Measurements from ENCODE around the gene KRT13. TPM values are rescaled to one million over a fixed set of nuclear protein-coding genes. Genes with fewer than 3 reads are reported as not detected.

KRT13 gene
- total RNA-seq, 1 experiment from 2014 or later: 45.7 TPM

DNA sequence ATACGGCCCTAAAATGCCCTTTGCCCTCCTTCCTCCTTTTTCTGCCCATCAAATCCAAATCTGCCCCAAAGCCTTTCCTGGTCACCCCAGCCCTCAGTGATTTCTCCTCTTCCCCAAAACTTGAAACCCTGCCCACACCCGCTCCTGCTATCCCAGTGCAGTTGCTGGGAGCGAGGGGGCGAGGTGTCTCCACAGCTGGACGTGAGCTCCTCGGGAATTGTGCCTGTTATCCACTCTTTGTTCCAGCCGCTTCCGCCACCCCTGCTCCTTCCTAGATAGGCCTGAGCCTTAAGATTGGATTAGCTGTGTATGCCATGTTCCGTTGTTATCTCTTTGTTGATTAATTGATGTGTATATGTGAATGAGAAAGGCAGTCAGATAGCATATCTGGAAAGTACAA lies 21.9 kb downstream of the KRT13 start:
- no TSS peak for BruUV-seq (replicated peaks)

DNA sequence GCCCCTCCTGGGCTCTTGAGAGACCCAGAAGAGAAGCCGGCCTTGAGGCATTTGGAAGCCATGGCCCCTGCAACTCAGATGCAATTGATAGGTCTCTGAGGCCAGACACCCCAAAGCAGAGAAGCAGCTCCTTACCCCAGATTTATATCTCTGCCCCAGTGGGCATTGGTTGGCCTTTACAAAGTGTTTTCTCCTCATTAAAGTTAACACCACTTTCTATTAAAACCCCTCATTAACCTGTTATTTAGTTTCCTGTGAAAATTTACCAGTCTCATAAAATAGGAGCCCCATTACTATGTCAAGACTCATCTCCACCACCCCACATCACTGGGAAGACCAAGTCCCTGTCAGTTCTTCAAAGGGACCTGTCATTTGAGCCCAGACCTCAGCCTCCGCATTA lies 24.4 kb downstream of the KRT13 start, which contains the start of gene KRT35:
Gene KRT35 (minus strand): TSS at position 116 of the 400 bp plus-strand sequence. CDS start 54 bp downstream, at position 62.
- CTCF ChIA-PET: interaction anchor here (0.6 kb wide), 2 partner anchors 9 to 712 kb away, joined by 4 to 7 read pairs; no protein-coding TSS in a partner anchor
- intact Hi-C loops (cut with micrococcal nuclease; ENCODE audit: unreplicated experiment): no loop called here
- H3K27me3 Mint-ChIP-seq (ENCODE audit: unreplicated experiment): no peaks in the 10 kb centered on the region

More for the DNA sequence above, 21.9 kb downstream of the KRT13 start:
- TF ChIP-seq, protein P1, sequence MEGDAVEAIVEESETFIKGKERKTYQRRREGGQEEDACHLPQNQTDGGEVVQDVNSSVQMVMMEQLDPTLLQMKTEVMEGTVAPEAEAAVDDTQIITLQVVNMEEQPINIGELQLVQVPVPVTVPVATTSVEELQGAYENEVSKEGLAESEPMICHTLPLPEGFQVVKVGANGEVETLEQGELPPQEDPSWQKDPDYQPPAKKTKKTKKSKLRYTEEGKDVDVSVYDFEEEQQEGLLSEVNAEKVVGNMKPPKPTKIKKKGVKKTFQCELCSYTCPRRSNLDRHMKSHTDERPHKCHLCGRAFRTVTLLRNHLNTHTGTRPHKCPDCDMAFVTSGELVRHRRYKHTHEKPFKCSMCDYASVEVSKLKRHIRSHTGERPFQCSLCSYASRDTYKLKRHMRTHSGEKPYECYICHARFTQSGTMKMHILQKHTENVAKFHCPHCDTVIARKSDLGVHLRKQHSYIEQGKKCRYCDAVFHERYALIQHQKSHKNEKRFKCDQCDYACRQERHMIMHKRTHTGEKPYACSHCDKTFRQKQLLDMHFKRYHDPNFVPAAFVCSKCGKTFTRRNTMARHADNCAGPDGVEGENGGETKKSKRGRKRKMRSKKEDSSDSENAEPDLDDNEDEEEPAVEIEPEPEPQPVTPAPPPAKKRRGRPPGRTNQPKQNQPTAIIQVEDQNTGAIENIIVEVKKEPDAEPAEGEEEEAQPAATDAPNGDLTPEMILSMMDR (IDR thresholded peaks at IDR 0.05; ENCODE audit: unreplicated experiment): no peak
- Mint-ChIP-seq H3K4me3 (ENCODE audit: low read depth, unreplicated experiment) (no peak overlapping the region), H3K27me3 (ENCODE audit: unreplicated experiment) (no peaks in the 10 kb centered on the region), H3K4me1 (ENCODE audit: low read depth, unreplicated experiment) (no peaks in the 10 kb centered on the region), H3K36me3 (ENCODE audit: insufficient read depth, unreplicated experiment) (no peaks in the 10 kb centered on the region), H3K9me3 (ENCODE audit: low read depth, unreplicated experiment) (no peaks in the 10 kb centered on the region), H3K27ac (ENCODE audit: unreplicated experiment) (no peak overlapping the region)
- intact Hi-C loops (cut with micrococcal nuclease; ENCODE audit: unreplicated experiment): no loop called here
- no peak for DNase-seq
- CTCF ChIA-PET: interaction anchor here (0.5 kb wide), 1 partner anchor 533 kb away, joined by 14 read pairs; no protein-coding TSS in a partner anchor

DNA sequence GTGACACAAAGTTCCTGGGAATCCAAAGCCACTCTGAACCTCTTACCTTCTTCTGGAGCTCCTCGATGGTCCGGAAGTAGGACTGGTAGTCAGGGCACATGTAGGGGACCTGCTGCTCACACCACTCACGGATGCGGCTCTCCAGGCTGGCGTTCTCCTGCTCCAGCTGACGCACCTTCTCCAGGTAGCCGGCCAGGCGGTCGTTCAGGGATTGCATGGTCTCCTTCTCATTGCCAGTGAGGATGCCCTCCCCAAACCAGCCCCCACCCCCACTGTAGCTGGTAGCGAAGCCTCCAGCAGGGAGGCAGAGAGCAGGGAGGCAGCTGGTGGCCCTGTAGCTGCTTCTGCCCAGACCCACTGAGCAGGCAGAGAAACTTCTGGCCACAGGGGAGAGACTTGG lies 24.8 kb downstream of the KRT13 start:
- no peaks in the 10 kb centered on the region for H3K9me3 Mint-ChIP-seq (ENCODE audit: low read depth, unreplicated experiment)
- no peak overlapping the region for H3K27ac Mint-ChIP-seq (ENCODE audit: unreplicated experiment)
- CTCF ChIA-PET: interaction anchor here (0.6 to 1.2 kb wide), 2 partner anchors 9 to 10 kb away, joined by 3 to 4 read pairs; no protein-coding TSS in a partner anchor
- intact Hi-C loops (cut with micrococcal nuclease; ENCODE audit: unreplicated experiment): no loop called here
- no peak for DNase-seq
- BruUV-seq (replicated peaks): no TSS peak
- H3K4me1 Mint-ChIP-seq (ENCODE audit: low read depth, unreplicated experiment): no peaks in the 10 kb centered on the region
- H3K27me3 Mint-ChIP-seq (ENCODE audit: unreplicated experiment): no peaks in the 10 kb centered on the region
- TF ChIP-seq, protein P1 (IDR thresholded peaks at IDR 0.05; ENCODE audit: unreplicated experiment): no peak
- no peak overlapping the region for H3K4me3 Mint-ChIP-seq (ENCODE audit: low read depth, unreplicated experiment)
- no peaks in the 10 kb centered on the region for H3K36me3 Mint-ChIP-seq (ENCODE audit: insufficient read depth, unreplicated experiment)

More for the DNA sequence above, 24.4 kb downstream of the KRT13 start, which contains the start of gene KRT35:
- no TSS peak for BruUV-seq (replicated peaks)
- Mint-ChIP-seq H3K9me3 (ENCODE audit: low read depth, unreplicated experiment) (no peaks in the 10 kb centered on the region), H3K27ac (ENCODE audit: unreplicated experiment) (no peak within 1 kb of the TSS), H3K4me1 (ENCODE audit: low read depth, unreplicated experiment) (no peaks in the 10 kb centered on the region), H3K4me3 (ENCODE audit: low read depth, unreplicated experiment) (no peak within 1 kb of the TSS), H3K36me3 (ENCODE audit: insufficient read depth, unreplicated experiment) (no peaks in the 10 kb centered on the region)
- no peak for DNase-seq
- TF ChIP-seq, protein P1 (IDR thresholded peaks at IDR 0.05; ENCODE audit: unreplicated experiment): no peak

DNA sequence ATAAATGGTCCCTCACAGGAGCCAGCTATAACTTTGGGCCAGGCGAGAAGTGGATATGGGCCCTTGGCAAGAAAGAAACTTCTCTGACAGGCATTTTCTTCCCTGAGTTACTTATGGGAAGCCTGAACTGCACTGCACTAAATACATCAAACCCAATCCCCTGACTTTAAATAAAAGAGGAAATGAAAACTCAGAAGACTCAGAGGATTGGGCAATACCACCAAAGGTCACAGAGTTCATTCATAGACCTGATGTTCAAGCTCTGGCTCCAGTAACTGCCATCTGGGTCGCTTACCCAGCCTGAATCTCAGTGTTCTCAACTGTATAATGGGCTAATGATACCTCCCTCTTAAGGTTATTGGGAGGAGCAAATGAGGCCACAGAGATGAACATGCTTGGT lies 25.3 kb downstream of the KRT13 start:
- no peak overlapping the region for H3K4me3 Mint-ChIP-seq (ENCODE audit: low read depth, unreplicated experiment)
- TF ChIP-seq, protein P1 (IDR thresholded peaks at IDR 0.05; ENCODE audit: unreplicated experiment): no peak
- no peak overlapping the region for H3K27ac Mint-ChIP-seq (ENCODE audit: unreplicated experiment)
- no peaks in the 10 kb centered on the region for H3K4me1 Mint-ChIP-seq (ENCODE audit: low read depth, unreplicated experiment)
- no peaks in the 10 kb centered on the region for H3K36me3 Mint-ChIP-seq (ENCODE audit: insufficient read depth, unreplicated experiment)
- no peaks in the 10 kb centered on the region for H3K27me3 Mint-ChIP-seq (ENCODE audit: unreplicated experiment)
- BruUV-seq (replicated peaks): no TSS peak
- H3K9me3 Mint-ChIP-seq (ENCODE audit: low read depth, unreplicated experiment): no peaks in the 10 kb centered on the region
- intact Hi-C loops (cut with micrococcal nuclease; ENCODE audit: unreplicated experiment): no loop called here
- CTCF ChIA-PET: interaction anchor here (1.2 kb wide), 1 partner anchor 10 kb away, joined by 3 read pairs; no protein-coding TSS in a partner anchor
- no peak for DNase-seq
